ENCODE data around the gene UTS2R.

UTS2R gene

GRCh38 chr17:82382933-82383255 is 11.3 kb downstream of the UTS2R start:
- TF ChIP-seq POU2F2 (IDR thresholded peaks at IDR 0.05; ENCODE audit: low read depth, low read length) (no peak), POLR2A (IDR thresholded peaks at IDR 0.05; ENCODE audit: low read depth, low read length) (no peak), TAF1 (IDR thresholded peaks at IDR 0.05; ENCODE audit: low read depth, low read length) (no peak), SPI1 (IDR thresholded peaks at IDR 0.05; ENCODE audit: low read depth, low read length) (no peak), PAX5 (IDR thresholded peaks at IDR 0.05; ENCODE audit: insufficient read depth, low read length, severe bottlenecking) (no peak)

DNA sequence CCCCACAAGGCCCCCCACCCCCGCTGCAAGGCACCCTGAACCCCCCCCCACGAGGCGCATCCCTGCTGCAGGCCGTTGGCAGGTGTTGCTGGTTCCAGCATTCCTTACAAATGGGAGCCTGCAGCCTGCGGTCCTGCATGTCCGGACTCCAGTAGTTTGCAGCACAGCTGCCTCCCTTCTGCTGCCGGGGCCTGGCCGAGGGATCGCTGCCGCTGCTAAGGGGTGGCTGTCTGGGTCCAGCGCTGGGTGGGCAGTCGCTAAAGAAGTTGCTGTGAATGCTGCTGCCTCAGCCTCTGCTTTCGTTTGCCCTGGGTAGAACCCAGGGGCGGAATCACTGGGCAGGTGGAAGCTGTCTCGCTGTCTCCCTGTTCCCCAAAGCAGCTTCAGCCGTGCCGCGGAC is 11.8 kb downstream of the UTS2R start:
- TF ChIP-seq POLR2A (IDR thresholded peaks at IDR 0.05; ENCODE audit: low read depth, low read length) (no peak), PAX5 (IDR thresholded peaks at IDR 0.05; ENCODE audit: insufficient read depth, low read length, severe bottlenecking) (no peak), POU2F2 (IDR thresholded peaks at IDR 0.05; ENCODE audit: low read depth, low read length) (no peak), SPI1 (IDR thresholded peaks at IDR 0.05; ENCODE audit: low read depth, low read length) (no peak), TAF1 (IDR thresholded peaks at IDR 0.05; ENCODE audit: low read depth, low read length) (no peak), POLR2AphosphoS5 (IDR thresholded peaks at IDR 0.05; ENCODE audit: low read depth, low read length) (no peak)
- DNase-seq (ENCODE audit: insufficient read length, low spot score) (no peak), FAIRE-seq (no peak)

More at GRCh38 chr17:82382933-82383255, 11.3 kb downstream of the UTS2R start:
- FAIRE-seq (no peak), DNase-seq (ENCODE audit: insufficient read length, low spot score) (no peak)

- TF ChIP-seq POLR2AphosphoS5 (IDR thresholded peaks at IDR 0.05; ENCODE audit: low read depth, low read length): no peak
- TF ChIP-seq TAF1 (IDR thresholded peaks at IDR 0.05; ENCODE audit: low read depth, low read length): no peak
- no peak for TF ChIP-seq PAX5 (IDR thresholded peaks at IDR 0.05; ENCODE audit: insufficient read depth, low read length, severe bottlenecking)
- TF ChIP-seq POLR2A (IDR thresholded peaks at IDR 0.05; ENCODE audit: low read depth, low read length): no peak
- TF ChIP-seq POU2F2 (IDR thresholded peaks at IDR 0.05; ENCODE audit: low read depth, low read length): no peak
- TF ChIP-seq SPI1 (IDR thresholded peaks at IDR 0.05; ENCODE audit: low read depth, low read length): no peak
- DNase-seq (ENCODE audit: insufficient read length, low spot score) (no peak), FAIRE-seq (no peak)
Observed at GRCh38 chr17:82384051-82384729, 12.6 kb downstream of the UTS2R start.

DNA sequence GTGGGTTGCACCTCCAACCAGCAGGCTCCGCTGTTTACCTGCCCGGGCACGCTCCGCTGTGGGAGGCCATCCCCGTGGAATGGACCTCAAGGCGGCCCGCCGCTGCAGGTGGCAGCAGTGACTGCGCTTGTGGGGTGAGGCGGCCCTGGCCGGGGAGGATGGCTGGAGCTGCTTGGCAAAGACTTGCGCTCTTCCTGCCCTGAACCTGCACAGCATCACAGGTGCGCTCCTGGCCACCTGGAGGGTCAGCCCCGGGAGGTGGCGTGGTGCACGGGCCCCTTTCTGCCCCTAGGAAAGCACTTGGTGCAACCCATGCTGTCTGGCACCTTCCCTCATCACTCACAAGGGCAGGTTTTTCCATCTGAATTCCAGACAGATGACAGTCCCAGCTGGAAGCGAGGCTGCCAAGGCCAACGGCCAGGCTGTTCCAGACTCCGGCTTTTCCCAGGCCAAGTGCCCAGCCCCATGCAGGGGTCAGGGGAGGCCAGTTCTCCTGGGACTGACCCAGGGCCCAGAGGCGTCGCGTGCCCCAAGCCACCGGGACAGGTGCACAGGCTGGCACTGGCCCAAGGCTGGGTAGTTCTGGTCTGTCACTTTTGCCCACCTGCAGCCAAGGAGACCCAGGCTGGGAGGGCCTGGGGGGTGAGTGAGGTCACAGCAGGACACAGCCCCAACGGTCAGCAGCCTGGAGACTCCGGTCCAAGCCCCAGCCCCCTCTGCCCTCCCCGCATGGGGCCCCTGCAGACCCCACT is 13.3 kb downstream of the UTS2R start:
- no peak for DNase-seq (ENCODE audit: insufficient read length, low spot score)
- no peak for FAIRE-seq

DNA sequence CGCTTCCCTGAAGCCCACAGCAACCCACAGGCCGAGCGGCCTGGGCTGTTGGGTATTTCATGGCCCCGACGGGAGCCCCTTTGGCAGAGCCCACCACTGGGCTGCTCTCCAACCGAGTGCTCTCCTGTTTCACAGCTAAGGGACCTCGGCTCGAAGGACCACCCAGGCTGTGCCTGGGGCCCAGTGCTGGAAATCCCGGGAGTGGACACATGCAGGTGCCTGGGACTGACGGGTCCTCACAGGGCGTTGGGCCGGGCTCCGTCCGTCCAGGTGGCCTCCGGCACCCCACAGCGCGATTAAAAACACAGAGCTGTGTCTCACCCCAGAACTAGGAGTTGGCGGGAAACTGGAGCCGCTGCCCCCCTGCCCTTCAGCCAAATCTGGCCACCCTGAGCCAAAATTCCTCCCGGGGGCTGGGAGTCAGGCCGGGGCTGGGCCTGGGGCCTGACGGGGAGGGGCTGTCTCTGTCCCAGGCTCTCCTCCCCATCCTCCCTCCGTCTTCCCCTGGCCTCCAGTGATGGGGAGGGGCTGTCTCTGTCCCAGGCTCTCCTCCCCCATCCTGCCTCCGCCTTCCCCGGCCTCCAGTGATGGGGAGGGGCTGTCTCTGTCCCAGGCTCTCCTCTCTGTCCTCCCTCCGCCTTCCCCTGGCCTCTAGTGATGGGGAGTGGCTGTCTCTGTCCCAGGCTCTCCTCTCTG is 14.1 kb downstream of the UTS2R start:
- no peak for TF ChIP-seq POLR2A (IDR thresholded peaks at IDR 0.05; ENCODE audit: low read depth, low read length)
- no peak for FAIRE-seq
- DNase-seq (ENCODE audit: insufficient read length, low spot score): no peak

More for the DNA sequence above, 13.3 kb downstream of the UTS2R start:
- TF ChIP-seq PAX5 (IDR thresholded peaks at IDR 0.05; ENCODE audit: insufficient read depth, low read length, severe bottlenecking) (no peak), SPI1 (IDR thresholded peaks at IDR 0.05; ENCODE audit: low read depth, low read length) (no peak), POLR2A (IDR thresholded peaks at IDR 0.05; ENCODE audit: low read depth, low read length) (no peak), POLR2AphosphoS5 (IDR thresholded peaks at IDR 0.05; ENCODE audit: low read depth, low read length) (no peak), TAF1 (IDR thresholded peaks at IDR 0.05; ENCODE audit: low read depth, low read length) (no peak), POU2F2 (IDR thresholded peaks at IDR 0.05; ENCODE audit: low read depth, low read length) (no peak)

DNA sequence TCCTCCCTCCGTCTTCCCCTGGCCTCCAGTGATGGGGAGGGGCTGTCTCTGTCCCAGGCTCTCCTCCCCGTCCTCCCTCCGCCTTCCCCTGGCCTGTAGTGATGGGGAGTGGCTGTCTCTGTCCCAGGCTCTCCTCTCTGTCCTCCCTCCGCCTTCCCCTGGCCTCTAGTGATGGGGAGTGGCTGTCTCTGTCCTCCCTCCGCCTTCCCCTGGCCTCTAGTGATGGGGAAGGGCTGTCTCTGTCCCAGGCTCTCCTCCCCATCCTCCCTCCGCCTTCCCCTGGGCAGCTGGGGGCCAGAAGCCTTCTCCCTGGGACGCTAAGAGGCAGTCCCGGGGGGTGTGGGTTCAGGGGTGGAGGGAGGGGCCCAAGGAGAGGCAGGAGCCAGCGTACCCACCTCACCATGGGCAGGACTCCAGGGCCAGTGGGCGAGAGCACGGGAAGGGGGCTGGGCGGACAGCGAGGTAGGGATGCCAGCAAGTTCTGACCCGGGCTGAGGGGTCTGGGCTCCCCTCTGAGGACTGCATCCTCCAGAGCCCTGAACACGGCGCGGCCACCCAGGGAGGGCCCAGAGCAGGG is 14.8 kb downstream of the UTS2R start:
- FAIRE-seq (no peak), DNase-seq (ENCODE audit: insufficient read length, low spot score) (no peak)
- TF ChIP-seq POLR2A (IDR thresholded peaks at IDR 0.05; ENCODE audit: low read depth, low read length) (no peak), TAF1 (IDR thresholded peaks at IDR 0.05; ENCODE audit: low read depth, low read length) (no peak), PAX5 (IDR thresholded peaks at IDR 0.05; ENCODE audit: insufficient read depth, low read length, severe bottlenecking) (no peak), POU2F2 (IDR thresholded peaks at IDR 0.05; ENCODE audit: low read depth, low read length) (no peak), POLR2AphosphoS5 (IDR thresholded peaks at IDR 0.05; ENCODE audit: low read depth, low read length) (no peak), SPI1 (IDR thresholded peaks at IDR 0.05; ENCODE audit: low read depth, low read length) (no peak)

- TF ChIP-seq PAX5 (IDR thresholded peaks at IDR 0.05; ENCODE audit: insufficient read depth, low read length, severe bottlenecking): no peak
- TF ChIP-seq POU2F2 (IDR thresholded peaks at IDR 0.05; ENCODE audit: low read depth, low read length): no peak
- TF ChIP-seq TAF1 (IDR thresholded peaks at IDR 0.05; ENCODE audit: low read depth, low read length): no peak
- no peak for TF ChIP-seq POLR2A (IDR thresholded peaks at IDR 0.05; ENCODE audit: low read depth, low read length)
- TF ChIP-seq SPI1 (IDR thresholded peaks at IDR 0.05; ENCODE audit: low read depth, low read length): no peak
- TF ChIP-seq POLR2AphosphoS5 (IDR thresholded peaks at IDR 0.05; ENCODE audit: low read depth, low read length): no peak
- no peak for DNase-seq (ENCODE audit: insufficient read length, low spot score)
- FAIRE-seq: no peak
Observed at GRCh38 chr17:82386881-82387704, 15.5 kb downstream of the UTS2R start.

DNA sequence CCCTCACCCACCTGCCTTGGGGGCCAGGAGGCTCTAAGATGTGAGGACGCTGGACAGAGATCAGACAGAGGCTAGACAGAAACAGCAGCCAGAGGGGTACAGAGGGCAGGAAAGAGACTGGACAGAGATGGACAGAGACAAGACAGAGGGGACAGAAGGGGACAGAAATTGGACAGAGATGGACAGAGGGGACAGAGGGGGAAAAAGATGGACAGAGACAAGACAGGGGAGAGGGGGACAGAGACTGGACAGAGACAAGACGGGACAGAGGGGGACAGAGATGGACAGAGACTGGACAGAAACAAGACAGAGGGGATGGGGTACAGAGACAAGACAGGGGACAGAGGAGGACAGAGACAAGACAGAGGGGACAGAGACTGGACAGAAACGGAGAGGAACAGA is 16.1 kb downstream of the UTS2R start:
- DNase-seq (ENCODE audit: insufficient read length, low spot score) (no peak), FAIRE-seq (no peak)
- no peak for TF ChIP-seq POLR2A (IDR thresholded peaks at IDR 0.05; ENCODE audit: low read depth, low read length)
- TF ChIP-seq SPI1 (IDR thresholded peaks at IDR 0.05; ENCODE audit: low read depth, low read length): no peak
- no peak for TF ChIP-seq POLR2AphosphoS5 (IDR thresholded peaks at IDR 0.05; ENCODE audit: low read depth, low read length)
- TF ChIP-seq PAX5 (IDR thresholded peaks at IDR 0.05; ENCODE audit: insufficient read depth, low read length, severe bottlenecking): no peak
- no peak for TF ChIP-seq TAF1 (IDR thresholded peaks at IDR 0.05; ENCODE audit: low read depth, low read length)
- TF ChIP-seq POU2F2 (IDR thresholded peaks at IDR 0.05; ENCODE audit: low read depth, low read length): no peak

Data from GM12891 (cell line).